Vagina (tissue), 2 donors: ENCODE results near the gene SLC5A10.

Experiments used
- POLR2A ChIP-seq, 2 donors: fragments of 450-650 bp; IDR thresholded peaks; one replicate each; pipeline ENCODE4 v1.6.1; 2017; ENCODE audit warnings: antibody characterized with exemption in 2 of 2, mild to moderate bottlenecking in 2 of 2, moderate library complexity in 2 of 2
- POLR2AphosphoS5 ChIP-seq, 2 donors: sonication (generic); formaldehyde crosslinking; IDR thresholded peaks; one replicate each; pipeline ENCODE4 v1.9.0; 2017; ENCODE audit warnings: antibody characterized with exemption in 2 of 2, mild to moderate bottlenecking in 2 of 2, low read depth in 1 of 2; ENCODE audit not compliant: insufficient read depth in 1 of 2
- TF ChIP-seq, protein P1 (sequence below), 3 experiments: fragments of 450-650 bp in 2 of 3; fragments of 200-600 bp in 1 of 3; sonication (generic) in 1 of 3; IDR thresholded peaks; one replicate each; pipeline ENCODE4 v1.5.1; 2017 to 2019; ENCODE audit warnings: antibody characterized with exemption in 3 of 3, mild to moderate bottlenecking in 2 of 3, moderate library complexity in 2 of 3

DNA sequence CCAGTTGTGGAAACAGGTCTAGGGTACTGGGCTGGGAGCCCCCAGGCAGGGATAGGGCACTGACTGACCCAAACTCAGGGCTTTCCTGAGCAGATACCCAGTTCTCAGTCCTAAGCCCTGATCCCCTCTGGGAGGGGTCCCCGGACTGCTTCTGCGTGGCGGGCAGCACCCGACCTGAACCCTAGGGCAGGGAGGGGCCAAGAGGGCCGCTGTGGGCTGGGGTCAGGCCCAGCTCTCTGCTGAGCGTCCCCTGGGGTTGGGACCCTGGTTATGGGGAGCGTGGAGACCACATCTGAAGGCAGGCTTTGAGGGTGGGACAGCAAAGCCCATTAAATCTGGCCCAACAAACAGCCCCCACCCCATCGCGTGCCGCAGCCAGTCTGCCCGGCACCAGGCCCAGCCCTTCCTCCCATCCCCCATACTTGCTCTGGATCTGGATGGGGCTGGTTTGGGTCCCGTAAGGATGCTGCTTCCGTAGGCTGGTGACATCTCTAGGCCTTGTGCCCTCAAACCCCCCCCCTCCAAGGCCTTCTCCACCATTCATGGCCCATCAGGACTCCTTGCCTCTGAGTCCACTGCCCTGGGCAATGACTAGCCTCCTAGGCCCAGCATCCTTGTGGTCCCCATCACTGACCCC, 53.3 kb downstream of the SLC5A10 start:
- TF ChIP-seq, protein P1, sequence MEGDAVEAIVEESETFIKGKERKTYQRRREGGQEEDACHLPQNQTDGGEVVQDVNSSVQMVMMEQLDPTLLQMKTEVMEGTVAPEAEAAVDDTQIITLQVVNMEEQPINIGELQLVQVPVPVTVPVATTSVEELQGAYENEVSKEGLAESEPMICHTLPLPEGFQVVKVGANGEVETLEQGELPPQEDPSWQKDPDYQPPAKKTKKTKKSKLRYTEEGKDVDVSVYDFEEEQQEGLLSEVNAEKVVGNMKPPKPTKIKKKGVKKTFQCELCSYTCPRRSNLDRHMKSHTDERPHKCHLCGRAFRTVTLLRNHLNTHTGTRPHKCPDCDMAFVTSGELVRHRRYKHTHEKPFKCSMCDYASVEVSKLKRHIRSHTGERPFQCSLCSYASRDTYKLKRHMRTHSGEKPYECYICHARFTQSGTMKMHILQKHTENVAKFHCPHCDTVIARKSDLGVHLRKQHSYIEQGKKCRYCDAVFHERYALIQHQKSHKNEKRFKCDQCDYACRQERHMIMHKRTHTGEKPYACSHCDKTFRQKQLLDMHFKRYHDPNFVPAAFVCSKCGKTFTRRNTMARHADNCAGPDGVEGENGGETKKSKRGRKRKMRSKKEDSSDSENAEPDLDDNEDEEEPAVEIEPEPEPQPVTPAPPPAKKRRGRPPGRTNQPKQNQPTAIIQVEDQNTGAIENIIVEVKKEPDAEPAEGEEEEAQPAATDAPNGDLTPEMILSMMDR (IDR thresholded peaks at IDR 0.05): no peak
- TF ChIP-seq POLR2A (IDR thresholded peaks at IDR 0.05) (no peak), POLR2AphosphoS5 (IDR thresholded peaks at IDR 0.05; ENCODE audit: insufficient read depth in 1 of 2, low read depth in 1 of 2) (no peak)
